HG02885 (cell line): ENCODE measurements around the gene ALOX5AP.

ENCODE experiments used
- ATAC-seq: cut with Tn5 transposase; IDR thresholded peaks from one replicate; pipeline ENCODE4 v1.9.1; 2021; ENCODE audit warnings: mild to moderate bottlenecking; ENCODE audit not compliant: unreplicated experiment, poor library complexity

The ALOX5AP gene

GRCh38 chr13:30712536-30713532 is 22.5 kb upstream of the ALOX5AP start:
- no peak for ATAC-seq

GRCh38 chr13:30714629-30715371 is 20.5 kb upstream of the ALOX5AP start:
- ATAC-seq = no peak

- no peak for ATAC-seq
These were observed 20.0 kb upstream of the ALOX5AP start for GRCh38 chr13:30715372-30715756.

- no peak for ATAC-seq
These were observed 19.5 kb upstream of the ALOX5AP start for GRCh38 chr13:30715837-30716236.

- peak; percentile 54 for ATAC-seq
These were observed 16.4 kb upstream of the ALOX5AP start for GRCh38 chr13:30718661-30719524.

- no peak for ATAC-seq
These were observed 15.8 kb upstream of the ALOX5AP start for GRCh38 chr13:30719525-30719914.

GRCh38 chr13:30720172-30720869 is 15.0 kb upstream of the ALOX5AP start:
- peak; percentile 84 for ATAC-seq

GRCh38 chr13:30721936-30722335 is 13.4 kb upstream of the ALOX5AP start:
- no peak for ATAC-seq

- ATAC-seq = no peak
These were observed 13.0 kb upstream of the ALOX5AP start for GRCh38 chr13:30722361-30722760.

- ATAC-seq = no peak
These were observed 10.6 kb upstream of the ALOX5AP start for GRCh38 chr13:30724778-30725177.

- ATAC-seq = no peak
These were observed 9.8 kb upstream of the ALOX5AP start for GRCh38 chr13:30725326-30726085.

GRCh38 chr13:30726192-30726591 is 9.2 kb upstream of the ALOX5AP start:
- ATAC-seq = no peak

- no peak for ATAC-seq
These were observed 7.6 kb upstream of the ALOX5AP start for GRCh38 chr13:30727491-30728355.

- no peak for ATAC-seq
These were observed 5.5 kb upstream of the ALOX5AP start for GRCh38 chr13:30729801-30730200.

GRCh38 chr13:30730526-30730925 is 4.8 kb upstream of the ALOX5AP start:
- ATAC-seq = no peak

GRCh38 chr13:30731361-30732045 is 3.8 kb upstream of the ALOX5AP start:
- ATAC-seq = no peak

- ATAC-seq = no peak
These were observed 3.3 kb upstream of the ALOX5AP start for GRCh38 chr13:30732046-30732390.

- ATAC-seq = no peak
These were observed 904 bp upstream of the ALOX5AP start for GRCh38 chr13:30734439-30734838.
